Daoy (cell line): Measurements from ENCODE around the gene VPS41. TPM values are rescaled to one million over a fixed set of nuclear protein-coding genes. Genes with fewer than 3 reads are reported as not detected.

Source experiments
- total RNA-seq: library from RNA; depleted of rRNA; stranded (reverse); fragments of >200 nt; shearing (Covaris generic); gene quantifications from 2 replicates; pipeline ENCODE4 v1.2.3, GENCODE V29; 2014; rRNA removed

The VPS41 gene
- total RNA-seq, 1 experiment from 2014 or later, result 53.4 TPM

Other genes with a start within 250 kb of the VPS41 start
- gene POU6F2, start 68.7 kb upstream of the VPS41 start, total RNA-seq, result 0.42 and 1.4 TPM in 2 replicates